ENCODE results near the gene KCNH2. TPM values are rescaled to one million over a fixed set of nuclear protein-coding genes. Genes with fewer than 3 reads are reported as not detected.

The KCNH2 gene
- polyA plus RNA-seq, 3 donors: not detected

- Histone ChIP-seq H3K27me3 (ENCODE audit: control insufficient read depth in 2 of 2, insufficient read depth in 2 of 2, low read length in 2 of 2) (peaks cover 0 to 9% of the 10 kb centered on the region in 2 donors), H3K4me1 (ENCODE audit: control insufficient read depth in 1 of 2, insufficient read depth in 2 of 2, low read length in 2 of 2) (peaks cover 0 to 4% of the 10 kb centered on the region in 2 donors), H3K36me3 (replicated peaks in 1 of 2; ENCODE audit: control insufficient read depth in 1 of 2, insufficient read depth in 2 of 2, low read length in 2 of 2) (no peaks in the 10 kb centered on the region), H4K20me1 (ENCODE audit: insufficient read depth, low read length) (no peaks in the 10 kb centered on the region), H3K79me2 (ENCODE audit: insufficient read depth, low read length) (no peaks in the 10 kb centered on the region), H3K9ac (ENCODE audit: insufficient read depth, low read length, poor library complexity, severe bottlenecking) (no peak overlapping the region), H3K4me2 (replicated peaks; ENCODE audit: extremely low read depth, low read length, poor library complexity, severe bottlenecking) (no peak overlapping the region), H2AFZ (ENCODE audit: insufficient read depth, low read depth, low read length, poor library complexity, severe bottlenecking) (no peak overlapping the region), H3K9me3 (replicated peaks in 1 of 2; ENCODE audit: control insufficient read depth in 1 of 2, insufficient read depth in 1 of 2, low read length in 2 of 2) (no peaks in the 10 kb centered on the region), H3K4me3 (replicated peaks in 1 of 3; ENCODE audit: low read depth in 2 of 3, low read length in 3 of 3) (no peak overlapping the region), H3K27ac (ENCODE audit: low read depth in 1 of 2, low read length in 2 of 2) (no peak overlapping the region)
- TF ChIP-seq, protein P1, sequence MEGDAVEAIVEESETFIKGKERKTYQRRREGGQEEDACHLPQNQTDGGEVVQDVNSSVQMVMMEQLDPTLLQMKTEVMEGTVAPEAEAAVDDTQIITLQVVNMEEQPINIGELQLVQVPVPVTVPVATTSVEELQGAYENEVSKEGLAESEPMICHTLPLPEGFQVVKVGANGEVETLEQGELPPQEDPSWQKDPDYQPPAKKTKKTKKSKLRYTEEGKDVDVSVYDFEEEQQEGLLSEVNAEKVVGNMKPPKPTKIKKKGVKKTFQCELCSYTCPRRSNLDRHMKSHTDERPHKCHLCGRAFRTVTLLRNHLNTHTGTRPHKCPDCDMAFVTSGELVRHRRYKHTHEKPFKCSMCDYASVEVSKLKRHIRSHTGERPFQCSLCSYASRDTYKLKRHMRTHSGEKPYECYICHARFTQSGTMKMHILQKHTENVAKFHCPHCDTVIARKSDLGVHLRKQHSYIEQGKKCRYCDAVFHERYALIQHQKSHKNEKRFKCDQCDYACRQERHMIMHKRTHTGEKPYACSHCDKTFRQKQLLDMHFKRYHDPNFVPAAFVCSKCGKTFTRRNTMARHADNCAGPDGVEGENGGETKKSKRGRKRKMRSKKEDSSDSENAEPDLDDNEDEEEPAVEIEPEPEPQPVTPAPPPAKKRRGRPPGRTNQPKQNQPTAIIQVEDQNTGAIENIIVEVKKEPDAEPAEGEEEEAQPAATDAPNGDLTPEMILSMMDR (IDR thresholded peaks at IDR 0.05): no peak
- H3K27ac Mint-ChIP-seq: no peak overlapping the region
- H3K4me1 Mint-ChIP-seq: peaks cover 12% of the 10 kb centered on the region
- H3K27me3 Mint-ChIP-seq (ENCODE audit: low read depth in 3 of 3): peaks cover 19 to 51% (median 28%) of the 10 kb centered on the region in 3 donors
- 29% methylated on average over 8 of the region's 14 CpGs for WGBS (ENCODE audit: insufficient coverage)
- H3K9me3 Mint-ChIP-seq: no peaks in the 10 kb centered on the region
- DNase-seq: no peak
- no peaks in the 10 kb centered on the region for H3K36me3 Mint-ChIP-seq
- no peak overlapping the region for H3K4me3 Mint-ChIP-seq
- intact Hi-C loops (cut with micrococcal nuclease): no loop called here
Observed at GRCh38 chr7:150942001-150942590, 36.0 kb downstream of the KCNH2 start.

DNA sequence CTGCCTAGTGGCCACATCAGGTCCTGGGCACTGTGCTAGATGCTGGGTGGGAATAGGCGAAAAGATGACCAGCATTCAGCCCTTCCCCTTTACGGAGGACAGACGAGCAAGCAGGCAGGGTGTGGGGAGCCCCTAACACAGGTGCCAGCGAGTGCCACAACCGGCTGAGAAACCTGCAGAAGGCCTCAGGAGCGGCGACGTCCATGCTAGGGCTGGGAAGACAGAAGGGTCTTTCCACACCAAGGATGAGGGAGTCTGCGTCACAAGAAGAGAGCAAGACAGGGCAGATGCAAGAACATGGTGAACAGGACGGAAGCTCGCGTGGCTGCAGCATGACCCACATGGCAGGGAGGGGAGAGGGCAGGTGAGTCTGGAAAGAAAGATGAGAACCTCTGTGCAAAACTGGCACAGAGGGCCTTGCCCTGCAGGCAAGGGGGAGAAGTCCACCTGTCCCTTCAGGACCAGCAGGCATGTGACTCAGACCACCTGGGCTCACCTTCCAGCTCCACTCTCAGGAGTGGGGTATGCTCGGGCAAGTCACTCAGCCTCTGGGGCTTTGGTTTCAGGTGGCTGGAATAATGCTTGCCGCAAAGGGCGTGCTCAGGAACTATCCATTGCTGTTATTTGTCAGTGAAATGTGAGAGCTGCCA lies 36.6 kb downstream of the KCNH2 start:
- Histone ChIP-seq H3K9ac (ENCODE audit: insufficient read depth, low read length, poor library complexity, severe bottlenecking) (no peak overlapping the region), H3K36me3 (replicated peaks in 1 of 2; ENCODE audit: control insufficient read depth in 1 of 2, insufficient read depth in 2 of 2, low read length in 2 of 2) (no peaks in the 10 kb centered on the region), H3K9me3 (replicated peaks in 1 of 2; ENCODE audit: control insufficient read depth in 1 of 2, insufficient read depth in 1 of 2, low read length in 2 of 2) (no peaks in the 10 kb centered on the region), H3K4me2 (replicated peaks; ENCODE audit: extremely low read depth, low read length, poor library complexity, severe bottlenecking) (no peak overlapping the region), H2AFZ (ENCODE audit: insufficient read depth, low read depth, low read length, poor library complexity, severe bottlenecking) (no peak overlapping the region), H4K20me1 (ENCODE audit: insufficient read depth, low read length) (no peaks in the 10 kb centered on the region), H3K27ac (ENCODE audit: low read depth in 1 of 2, low read length in 2 of 2) (no peak overlapping the region), H3K79me2 (ENCODE audit: insufficient read depth, low read length) (no peaks in the 10 kb centered on the region), H3K27me3 (ENCODE audit: control insufficient read depth in 2 of 2, insufficient read depth in 2 of 2, low read length in 2 of 2) (peaks cover 0 to 4% of the 10 kb centered on the region in 2 donors), H3K4me1 (ENCODE audit: control insufficient read depth in 1 of 2, insufficient read depth in 2 of 2, low read length in 2 of 2) (peaks cover 0 to 4% of the 10 kb centered on the region in 2 donors), H3K4me3 (replicated peaks in 1 of 3; ENCODE audit: low read depth in 2 of 3, low read length in 3 of 3) (no peak overlapping the region)
- H3K27ac Mint-ChIP-seq: no peak overlapping the region
- 92% methylated on average over 15 of the region's 15 CpGs for WGBS (ENCODE audit: insufficient coverage)
- H3K9me3 Mint-ChIP-seq: no peaks in the 10 kb centered on the region
- H3K27me3 Mint-ChIP-seq (ENCODE audit: low read depth in 3 of 3): peaks cover 16 to 45% (median 27%) of the 10 kb centered on the region in 3 donors
- TF ChIP-seq, protein P1 (IDR thresholded peaks at IDR 0.05): no peak
- no peak for DNase-seq
- no peak overlapping the region for H3K4me3 Mint-ChIP-seq
- no peaks in the 10 kb centered on the region for H3K36me3 Mint-ChIP-seq
- intact Hi-C loops (cut with micrococcal nuclease): no loop called here
- peaks cover 12% of the 10 kb centered on the region for H3K4me1 Mint-ChIP-seq
